ENCODE measurements around the gene RAPGEF5.

The RAPGEF5 gene

DNA sequence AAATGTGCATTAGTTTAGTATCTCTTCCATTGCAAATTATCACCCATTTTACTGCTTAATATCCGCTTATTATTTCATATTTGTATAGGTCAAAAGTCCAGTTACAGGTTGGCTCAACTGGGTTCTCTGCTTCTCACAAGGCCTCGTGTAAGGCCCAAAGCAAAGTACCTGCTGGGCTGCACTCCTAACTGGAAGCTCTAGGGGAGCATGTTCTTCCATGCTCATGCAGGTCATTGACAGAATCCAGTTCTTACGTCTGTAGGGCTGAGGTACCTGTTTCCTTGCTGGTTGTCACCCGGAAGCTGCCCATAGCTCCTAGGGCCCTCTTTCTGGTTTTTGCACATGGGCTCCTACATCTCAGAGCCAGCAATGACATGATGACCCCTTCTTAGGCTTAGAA is 79.6 kb downstream of the RAPGEF5 start:
- H3K36me3 ChIP-seq (ENCODE audit: insufficient read depth, low read depth, low read length) = no peaks in the 10 kb centered on the region
- no peak overlapping the region for H3K4me3 ChIP-seq (ENCODE audit: low read length)
- H3K4me1 ChIP-seq (ENCODE audit: insufficient read depth, low read length) = no peaks in the 10 kb centered on the region
- H3K27me3 ChIP-seq (ENCODE audit: insufficient read depth, low read length) = no peaks in the 10 kb centered on the region
- no peaks in the 10 kb centered on the region for H3K9me3 ChIP-seq (ENCODE audit: insufficient read depth, low read depth, low read length)
- H3K27ac ChIP-seq (ENCODE audit: low read length) = no peak overlapping the region
- H3K9ac ChIP-seq (ENCODE audit: low read depth, low read length) = no peak overlapping the region

DNA sequence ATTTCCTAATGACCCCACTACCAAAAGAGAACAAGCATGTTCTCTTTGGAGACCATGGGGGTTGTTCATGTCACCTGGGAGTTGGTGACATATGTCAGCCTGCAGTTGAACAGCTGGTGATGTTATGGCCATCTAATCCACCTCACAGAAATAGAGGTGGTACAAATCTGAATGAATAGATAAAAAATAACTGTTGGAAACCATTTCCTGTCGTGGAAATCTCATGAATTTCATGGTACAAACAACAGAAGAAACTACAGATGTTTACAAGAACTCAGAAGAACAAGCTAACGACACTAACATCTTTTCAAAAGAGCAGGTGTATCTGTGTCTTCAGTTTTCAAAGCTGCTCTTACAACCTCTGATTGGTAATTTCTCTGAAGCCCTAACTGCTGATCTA is 81.3 kb downstream of the RAPGEF5 start:
- Histone ChIP-seq H3K36me3 (ENCODE audit: insufficient read depth, low read depth, low read length) (no peaks in the 10 kb centered on the region), H3K4me3 (ENCODE audit: low read length) (no peak overlapping the region), H3K9ac (ENCODE audit: low read depth, low read length) (no peak overlapping the region), H3K4me1 (ENCODE audit: insufficient read depth, low read length) (no peaks in the 10 kb centered on the region), H3K27me3 (ENCODE audit: insufficient read depth, low read length) (no peaks in the 10 kb centered on the region), H3K9me3 (ENCODE audit: insufficient read depth, low read depth, low read length) (no peaks in the 10 kb centered on the region), H3K27ac (ENCODE audit: low read length) (no peak overlapping the region)

DNA sequence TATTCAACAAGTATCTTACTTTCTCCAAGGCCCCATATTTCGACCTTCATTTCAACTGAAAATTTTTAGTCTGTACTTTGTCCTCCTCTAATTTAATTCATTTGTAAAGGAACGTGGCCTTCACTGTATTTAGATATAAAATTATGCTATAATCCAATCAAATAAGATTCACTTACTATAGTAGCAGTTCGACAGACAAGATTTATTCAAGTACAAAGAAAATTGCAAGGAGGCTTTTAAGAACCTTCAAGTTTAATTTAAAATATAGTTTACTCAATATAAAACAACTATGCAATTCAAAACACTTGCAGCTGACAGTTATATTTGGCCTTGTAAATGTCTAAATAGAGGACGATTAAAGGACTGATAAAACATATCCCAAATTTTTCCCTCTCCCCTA is 85.6 kb downstream of the RAPGEF5 start:
- H3K9me3 ChIP-seq (ENCODE audit: insufficient read depth, low read depth, low read length) = no peaks in the 10 kb centered on the region
- H3K9ac ChIP-seq (ENCODE audit: low read depth, low read length) = no peak overlapping the region
- H3K4me1 ChIP-seq (ENCODE audit: insufficient read depth, low read length) = peaks cover 15% of the 10 kb centered on the region; the same call in 1 of the 2 replicates
- no peaks in the 10 kb centered on the region for H3K36me3 ChIP-seq (ENCODE audit: insufficient read depth, low read depth, low read length)
- H3K4me3 ChIP-seq (ENCODE audit: low read length) = no peak overlapping the region
- no peak overlapping the region for H3K27ac ChIP-seq (ENCODE audit: low read length)
- H3K27me3 ChIP-seq (ENCODE audit: insufficient read depth, low read length) = no peaks in the 10 kb centered on the region

DNA sequence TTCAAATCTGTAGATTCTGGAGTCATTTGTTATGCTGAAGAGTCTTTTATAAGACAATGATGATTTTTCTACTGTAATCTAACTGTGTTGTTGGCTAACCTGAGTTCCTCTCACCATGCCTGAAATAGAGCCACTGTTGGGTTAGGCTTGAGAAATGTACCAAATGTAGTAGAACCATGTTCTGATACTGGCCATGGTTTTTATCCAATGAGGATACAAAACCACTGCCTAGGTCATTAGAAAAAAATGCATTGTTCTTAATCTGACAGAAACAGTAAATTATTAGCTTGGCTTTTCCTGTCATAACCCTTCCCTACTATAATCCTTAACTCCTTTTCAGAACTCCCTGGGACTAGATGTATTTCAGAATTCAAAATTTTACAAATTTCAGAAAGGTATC is 86.6 kb downstream of the RAPGEF5 start:
- no peak overlapping the region for H3K9ac ChIP-seq (ENCODE audit: low read depth, low read length)
- no peaks in the 10 kb centered on the region for H3K9me3 ChIP-seq (ENCODE audit: insufficient read depth, low read depth, low read length)
- no peaks in the 10 kb centered on the region for H3K27me3 ChIP-seq (ENCODE audit: insufficient read depth, low read length)
- peaks cover 15% of the 10 kb centered on the region; the same call in 1 of the 2 replicates for H3K4me1 ChIP-seq (ENCODE audit: insufficient read depth, low read length)
- no peaks in the 10 kb centered on the region for H3K36me3 ChIP-seq (ENCODE audit: insufficient read depth, low read depth, low read length)
- H3K4me3 ChIP-seq (ENCODE audit: low read length) = no peak overlapping the region
- no peak overlapping the region for H3K27ac ChIP-seq (ENCODE audit: low read length)

DNA sequence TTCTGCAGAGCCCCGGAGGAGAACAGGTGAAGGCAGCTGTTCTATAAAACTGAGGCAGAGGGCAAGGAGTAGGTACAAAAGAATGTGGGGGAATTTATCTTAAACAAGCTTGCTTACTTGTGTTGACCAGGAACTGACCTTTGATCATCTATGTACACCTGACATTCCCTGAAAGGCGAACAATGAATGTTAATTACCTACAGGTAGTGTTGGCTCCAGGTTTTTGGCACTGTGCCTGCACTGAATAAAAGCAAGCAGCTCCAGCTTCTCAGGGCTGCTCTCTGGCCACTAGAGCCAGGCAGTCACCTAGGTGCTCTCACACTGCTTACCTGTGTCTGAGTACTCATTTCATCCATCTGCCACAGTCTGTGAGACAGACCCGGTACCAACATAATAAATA is 87.0 kb downstream of the RAPGEF5 start:
- Histone ChIP-seq H3K27me3 (ENCODE audit: insufficient read depth, low read length) (no peaks in the 10 kb centered on the region), H3K9ac (ENCODE audit: low read depth, low read length) (no peak overlapping the region), H3K36me3 (ENCODE audit: insufficient read depth, low read depth, low read length) (no peaks in the 10 kb centered on the region), H3K9me3 (ENCODE audit: insufficient read depth, low read depth, low read length) (no peaks in the 10 kb centered on the region), H3K4me3 (ENCODE audit: low read length) (no peak overlapping the region), H3K4me1 (ENCODE audit: insufficient read depth, low read length) (peaks cover 15% of the 10 kb centered on the region; the same call in 1 of the 2 replicates), H3K27ac (ENCODE audit: low read length) (no peak overlapping the region)

DNA sequence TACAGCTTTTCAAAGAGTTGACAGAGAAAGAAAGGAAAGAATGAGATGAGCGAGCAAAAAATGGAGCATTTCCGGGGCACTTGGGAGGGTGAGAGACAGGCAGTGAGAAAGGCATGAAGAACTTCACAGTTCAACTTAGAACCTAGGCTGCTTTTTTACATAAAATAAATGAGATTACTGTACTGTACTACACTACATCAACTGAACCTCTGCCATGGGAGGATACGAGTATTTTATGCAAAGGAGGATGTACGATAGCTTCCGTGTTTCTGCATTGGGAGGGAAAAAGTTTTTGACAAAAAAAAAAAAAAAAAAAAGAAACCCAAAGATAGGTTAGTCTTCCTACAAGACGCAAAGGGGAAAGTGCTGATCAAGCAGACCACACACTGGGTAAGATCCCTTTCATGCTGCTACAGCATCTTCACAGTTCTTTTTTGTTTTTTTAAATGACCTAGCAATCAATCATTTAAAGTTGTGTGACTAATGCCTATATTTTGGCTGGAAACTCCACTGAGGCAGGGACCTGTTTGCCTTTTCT is 88.0 kb downstream of the RAPGEF5 start:
- Histone ChIP-seq H3K9ac (ENCODE audit: low read depth, low read length) (no peak overlapping the region), H3K27me3 (ENCODE audit: insufficient read depth, low read length) (no peaks in the 10 kb centered on the region), H3K4me1 (ENCODE audit: insufficient read depth, low read length) (peaks cover 15% of the 10 kb centered on the region; the same call in 1 of the 2 replicates), H3K36me3 (ENCODE audit: insufficient read depth, low read depth, low read length) (no peaks in the 10 kb centered on the region), H3K9me3 (ENCODE audit: insufficient read depth, low read depth, low read length) (no peaks in the 10 kb centered on the region), H3K27ac (ENCODE audit: low read length) (no peak overlapping the region), H3K4me3 (ENCODE audit: low read length) (no peak overlapping the region)

DNA sequence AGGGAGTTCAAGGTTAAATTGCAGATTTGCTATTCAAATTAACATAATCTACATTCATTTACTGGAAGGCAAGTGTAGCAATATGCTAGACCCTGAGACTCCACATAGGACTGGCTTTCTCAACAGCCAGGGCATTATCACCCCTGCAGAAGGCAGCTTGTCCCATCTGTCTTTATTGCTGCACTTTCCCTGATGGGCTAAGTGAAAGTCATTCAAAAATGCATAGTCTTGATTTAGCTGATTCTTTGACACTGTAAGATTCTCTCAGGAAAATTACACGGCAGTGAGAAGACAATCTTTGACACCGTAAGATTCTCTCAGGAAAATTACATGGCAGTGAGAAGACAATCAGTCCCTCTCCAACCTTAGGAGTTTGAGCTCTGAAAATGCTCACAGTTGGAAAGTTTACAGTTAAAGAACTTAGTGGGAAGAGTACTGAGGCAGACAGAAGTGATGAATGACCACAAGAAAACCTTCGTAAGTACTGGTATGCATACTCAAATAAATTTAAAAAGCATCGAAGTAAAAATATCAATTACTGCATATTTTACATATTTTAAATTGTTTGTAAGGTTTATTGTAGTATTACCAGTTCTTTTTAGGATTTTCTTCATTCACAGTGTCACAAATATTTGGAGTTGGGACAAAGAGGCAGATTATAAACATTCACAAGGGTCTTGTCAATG is 88.9 kb downstream of the RAPGEF5 start:
- Histone ChIP-seq H3K9me3 (ENCODE audit: insufficient read depth, low read depth, low read length) (no peaks in the 10 kb centered on the region), H3K36me3 (ENCODE audit: insufficient read depth, low read depth, low read length) (no peaks in the 10 kb centered on the region), H3K27me3 (ENCODE audit: insufficient read depth, low read length) (no peaks in the 10 kb centered on the region), H3K4me3 (ENCODE audit: low read length) (no peak overlapping the region), H3K4me1 (ENCODE audit: insufficient read depth, low read length) (peaks cover 15% of the 10 kb centered on the region; the same call in 1 of the 2 replicates), H3K9ac (ENCODE audit: low read depth, low read length) (no peak overlapping the region), H3K27ac (ENCODE audit: low read length) (no peak overlapping the region)

DNA sequence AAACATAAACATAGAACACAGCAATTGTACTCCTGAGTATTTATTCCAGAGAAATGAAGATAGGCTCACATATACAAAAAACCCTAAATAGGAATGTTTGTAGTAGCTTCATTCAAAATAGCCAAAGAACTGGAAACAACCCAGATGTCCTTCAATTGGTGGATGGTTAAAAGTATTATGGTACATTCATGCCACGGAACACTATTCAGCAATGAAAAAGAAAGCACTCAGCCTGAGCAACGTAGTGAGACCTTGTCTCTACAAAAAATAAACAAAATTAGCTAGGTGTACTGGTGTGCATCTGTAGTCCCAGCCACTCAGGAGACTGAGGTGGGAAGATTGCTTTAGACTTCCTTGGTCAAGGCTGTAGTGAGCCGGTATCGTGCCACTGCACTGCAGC is 94.4 kb downstream of the RAPGEF5 start:
- H3K9me3 ChIP-seq (ENCODE audit: insufficient read depth, low read depth, low read length) = no peaks in the 10 kb centered on the region
- no peaks in the 10 kb centered on the region for H3K36me3 ChIP-seq (ENCODE audit: insufficient read depth, low read depth, low read length)
- no peak overlapping the region for H3K27ac ChIP-seq (ENCODE audit: low read length)
- H3K9ac ChIP-seq (ENCODE audit: low read depth, low read length) = no peak overlapping the region
- H3K4me1 ChIP-seq (ENCODE audit: insufficient read depth, low read length) = 0 out of 2 replicates have a peak, but pooled peaks cover 1% of the 10 kb centered on the region
- H3K4me3 ChIP-seq (ENCODE audit: low read length) = no peak overlapping the region
- no peaks in the 10 kb centered on the region for H3K27me3 ChIP-seq (ENCODE audit: insufficient read depth, low read length)

DNA sequence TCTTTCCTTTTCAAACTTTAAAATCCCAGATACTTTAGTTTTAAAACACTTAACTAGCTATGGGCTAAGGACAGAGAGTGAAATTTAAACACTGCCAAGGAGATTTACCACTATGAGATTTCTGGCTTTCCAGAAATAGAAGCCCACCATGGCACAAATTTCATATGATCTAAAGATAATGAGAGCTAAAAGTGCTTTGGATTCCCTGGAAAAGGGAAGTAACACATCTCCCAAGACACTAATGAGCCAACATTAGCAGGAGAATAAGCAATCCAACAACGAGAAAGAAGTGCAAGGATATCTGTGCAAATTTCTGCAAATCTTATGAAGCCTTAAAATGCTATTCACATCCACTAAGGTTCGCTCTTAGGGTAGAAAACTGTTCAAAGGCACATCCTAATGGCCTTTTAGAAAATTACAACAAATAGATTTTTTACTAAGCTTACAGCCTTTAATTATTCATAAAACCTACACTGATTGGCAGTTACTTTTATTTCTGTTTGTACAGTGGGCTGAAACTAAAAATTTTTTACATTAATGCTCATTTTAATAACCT is 100.3 kb downstream of the RAPGEF5 start:
- no peak overlapping the region for H3K27ac ChIP-seq (ENCODE audit: low read length)
- no peak overlapping the region for H3K4me3 ChIP-seq (ENCODE audit: low read length)
- H3K36me3 ChIP-seq (ENCODE audit: insufficient read depth, low read depth, low read length) = no peaks in the 10 kb centered on the region
- H3K9me3 ChIP-seq (ENCODE audit: insufficient read depth, low read depth, low read length) = no peaks in the 10 kb centered on the region
- H3K9ac ChIP-seq (ENCODE audit: low read depth, low read length) = no peak overlapping the region
- H3K27me3 ChIP-seq (ENCODE audit: insufficient read depth, low read length) = no peaks in the 10 kb centered on the region
- H3K4me1 ChIP-seq (ENCODE audit: insufficient read depth, low read length) = peaks cover 23% of the 10 kb centered on the region

DNA sequence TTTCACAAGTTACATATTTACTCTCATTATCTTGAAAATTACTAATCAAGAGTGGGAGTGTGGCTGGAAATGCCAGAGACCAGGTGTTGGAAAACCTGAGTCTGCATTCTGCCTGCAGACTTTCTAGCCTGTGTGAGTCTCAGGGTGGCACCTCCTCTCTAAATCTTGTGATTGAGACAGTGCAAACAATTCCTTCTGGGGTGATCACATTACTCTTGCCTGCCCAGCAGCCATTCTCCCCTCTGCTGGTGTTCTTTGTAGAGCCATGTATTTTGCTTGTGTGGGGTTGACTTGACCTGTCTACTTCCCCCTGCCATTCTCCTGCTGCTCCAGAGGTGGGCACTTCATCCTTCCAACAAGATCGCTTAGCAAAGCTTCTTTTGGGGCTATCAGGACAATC is 101.1 kb downstream of the RAPGEF5 start:
- H3K9ac ChIP-seq (ENCODE audit: low read depth, low read length) = 0 out of 2 replicates have a peak overlapping the region, but pooled peaks have one; percentile 4
- no peaks in the 10 kb centered on the region for H3K36me3 ChIP-seq (ENCODE audit: insufficient read depth, low read depth, low read length)
- peaks cover 28% of the 10 kb centered on the region for H3K4me1 ChIP-seq (ENCODE audit: insufficient read depth, low read length)
- no peaks in the 10 kb centered on the region for H3K9me3 ChIP-seq (ENCODE audit: insufficient read depth, low read depth, low read length)
- no peaks in the 10 kb centered on the region for H3K27me3 ChIP-seq (ENCODE audit: insufficient read depth, low read length)
- no peak overlapping the region for H3K27ac ChIP-seq (ENCODE audit: low read length)
- no peak overlapping the region for H3K4me3 ChIP-seq (ENCODE audit: low read length)

DNA sequence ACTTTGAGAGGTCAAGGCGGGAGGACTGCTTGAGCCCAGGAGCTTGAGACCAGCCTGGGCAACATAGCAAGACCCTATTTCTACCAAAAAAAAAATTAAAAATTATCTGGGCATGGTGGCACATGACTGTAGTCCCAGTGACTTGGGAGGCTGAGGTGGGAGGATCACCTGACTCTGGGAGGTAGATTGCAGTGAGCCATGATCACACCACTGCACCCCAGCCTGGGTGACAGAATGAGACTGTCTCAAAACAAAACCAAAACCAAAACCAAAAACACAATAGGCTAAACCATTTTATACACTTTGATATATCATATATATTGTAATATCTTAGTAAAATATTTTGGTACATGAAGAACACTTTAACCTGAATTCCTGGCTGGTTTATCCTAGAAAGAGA is 101.6 kb downstream of the RAPGEF5 start:
- H3K36me3 ChIP-seq (ENCODE audit: insufficient read depth, low read depth, low read length) = no peaks in the 10 kb centered on the region
- no peak overlapping the region for H3K9ac ChIP-seq (ENCODE audit: low read depth, low read length)

DNA sequence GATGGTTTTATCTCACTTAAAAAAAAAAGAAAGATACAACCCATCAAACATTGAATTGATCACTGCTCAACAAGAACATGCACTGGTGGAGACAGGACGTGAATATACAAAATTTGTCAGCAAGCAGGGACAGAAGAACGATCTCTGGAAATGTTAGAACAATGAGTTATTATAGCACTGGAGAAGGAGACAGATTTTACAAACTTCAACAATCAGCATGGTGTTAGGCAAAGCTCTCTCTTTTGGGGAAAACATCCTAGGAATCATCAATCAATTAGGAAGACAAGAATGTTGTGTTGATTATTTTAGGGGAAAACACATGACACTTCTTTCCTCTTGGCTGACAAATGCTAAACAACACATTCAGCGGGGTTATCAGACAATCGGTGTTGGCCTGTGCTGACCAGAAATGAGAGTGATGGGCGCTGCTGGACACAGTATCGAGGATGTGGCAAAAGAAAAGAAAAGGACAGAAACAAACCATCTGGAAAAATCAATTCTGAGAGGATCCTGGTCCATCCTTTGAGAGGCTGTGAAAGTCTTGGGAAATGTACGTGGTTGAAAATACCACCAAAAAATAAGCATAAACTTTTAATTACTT is 103.9 kb downstream of the RAPGEF5 start:
- Histone ChIP-seq H3K36me3 (ENCODE audit: insufficient read depth, low read depth, low read length) (no peaks in the 10 kb centered on the region), H3K9ac (ENCODE audit: low read depth, low read length) (no peak overlapping the region), H3K4me1 (ENCODE audit: insufficient read depth, low read length) (peaks cover 28% of the 10 kb centered on the region), H3K9me3 (ENCODE audit: insufficient read depth, low read depth, low read length) (no peaks in the 10 kb centered on the region), H3K27ac (ENCODE audit: low read length) (no peak overlapping the region), H3K27me3 (ENCODE audit: insufficient read depth, low read length) (no peaks in the 10 kb centered on the region), H3K4me3 (ENCODE audit: low read length) (no peak overlapping the region)

More for the DNA sequence above, 101.6 kb downstream of the RAPGEF5 start:
- no peak overlapping the region for H3K27ac ChIP-seq (ENCODE audit: low read length)
- H3K4me3 ChIP-seq (ENCODE audit: low read length) = no peak overlapping the region
- no peaks in the 10 kb centered on the region for H3K27me3 ChIP-seq (ENCODE audit: insufficient read depth, low read length)
- H3K4me1 ChIP-seq (ENCODE audit: insufficient read depth, low read length) = peaks cover 28% of the 10 kb centered on the region
- H3K9me3 ChIP-seq (ENCODE audit: insufficient read depth, low read depth, low read length) = no peaks in the 10 kb centered on the region
